HEK293T (cell line): Measurements from ENCODE around the gene POU2F2.

ENCODE experiments used
- CTCF ChIA-PET: fragments of 350-600 bp; formaldehyde crosslinking; extraction: SDS; loops from one replicate; lab custom pipeline; 2021; ENCODE audit warnings: antibody characterized with exemption, inconsistent platforms; lab: Yijun Ruan, JAX
- POLR2A ChIA-PET: fragments of 350-600 bp; formaldehyde crosslinking; extraction: SDS; loops from one replicate; lab custom pipeline; 2020; ENCODE audit warnings: antibody characterized with exemption, inconsistent platforms; lab: Yijun Ruan, JAX
- DNase-seq: peaks from one replicate; pipeline ENCODE4 v3.0.0; 2012; ENCODE audit warnings: mixed read lengths; ENCODE audit errors: extremely low spot score
- ARNT ChIP-seq: fragments of 450-650 bp; IDR thresholded peaks from 2 replicates; pipeline ENCODE4 v1.6.1; 2017; ENCODE audit warnings: mild to moderate bottlenecking
- BHLHE40 ChIP-seq: fragments of 450-650 bp; IDR thresholded peaks from 2 replicates; pipeline ENCODE4 v1.6.1; 2016; ENCODE audit warnings: mild to moderate bottlenecking, moderate library complexity, borderline replicate concordance
- CTBP1 ChIP-seq: fragments of 450-650 bp; IDR thresholded peaks from 2 replicates; pipeline ENCODE4 v1.6.1; 2016; ENCODE audit warnings: borderline replicate concordance
- ELF4 ChIP-seq: fragments of 450-650 bp; IDR thresholded peaks from 2 replicates; pipeline ENCODE4 v1.6.1; 2017; ENCODE audit warnings: antibody characterized with exemption
- FOXA1 ChIP-seq: fragments of 450-650 bp; IDR thresholded peaks from 2 replicates; pipeline ENCODE4 v1.6.1; 2016; ENCODE audit warnings: mild to moderate bottlenecking
- FOXK2 ChIP-seq: fragments of 450-650 bp; IDR thresholded peaks from 2 replicates; pipeline ENCODE4 v1.6.1; 2016; ENCODE audit warnings: mild to moderate bottlenecking
- FOXM1 ChIP-seq: fragments of 450-650 bp; IDR thresholded peaks from 2 replicates; pipeline ENCODE4 v1.6.1; 2017; ENCODE audit warnings: mild to moderate bottlenecking, borderline replicate concordance
- HDGF ChIP-seq: fragments of 450-650 bp; IDR thresholded peaks from 2 replicates; pipeline ENCODE4 v1.6.1; 2017; ENCODE audit warnings: antibody characterized with exemption, borderline replicate concordance
- L3MBTL2 ChIP-seq: fragments of 450-650 bp; conservative IDR thresholded peaks from 2 replicates; pipeline ENCODE4 v1.6.1; 2016; ENCODE audit warnings: mild to moderate bottlenecking
- LEF1 ChIP-seq: fragments of 450-650 bp; IDR thresholded peaks from 2 replicates; pipeline ENCODE4 v1.6.1; 2017; ENCODE audit warnings: mild to moderate bottlenecking, borderline replicate concordance
- NFRKB ChIP-seq: fragments of 450-650 bp; IDR thresholded peaks from 2 replicates; pipeline ENCODE4 v1.6.1; 2016; ENCODE audit warnings: mild to moderate bottlenecking, moderate library complexity
- SP1 ChIP-seq: fragments of 450-650 bp; IDR thresholded peaks from 2 replicates; pipeline ENCODE4 v1.6.1; 2017
- SUZ12 ChIP-seq: fragments of 450-650 bp; IDR thresholded peaks from 2 replicates; pipeline ENCODE4 v1.6.1; 2016; ENCODE audit warnings: mild to moderate bottlenecking
- TARDBP ChIP-seq: fragments of 450-650 bp; IDR thresholded peaks from 2 replicates; pipeline ENCODE4 v1.6.1; 2016
- ZNF384 ChIP-seq: fragments of 450-650 bp; IDR thresholded peaks from 2 replicates; pipeline ENCODE4 v1.6.1; 2016
- TF ChIP-seq, protein P1 (sequence below): fragments of 450-650 bp; IDR thresholded peaks from 2 replicates; pipeline ENCODE4 v1.6.1; 2016

Gene POU2F2

DNA sequence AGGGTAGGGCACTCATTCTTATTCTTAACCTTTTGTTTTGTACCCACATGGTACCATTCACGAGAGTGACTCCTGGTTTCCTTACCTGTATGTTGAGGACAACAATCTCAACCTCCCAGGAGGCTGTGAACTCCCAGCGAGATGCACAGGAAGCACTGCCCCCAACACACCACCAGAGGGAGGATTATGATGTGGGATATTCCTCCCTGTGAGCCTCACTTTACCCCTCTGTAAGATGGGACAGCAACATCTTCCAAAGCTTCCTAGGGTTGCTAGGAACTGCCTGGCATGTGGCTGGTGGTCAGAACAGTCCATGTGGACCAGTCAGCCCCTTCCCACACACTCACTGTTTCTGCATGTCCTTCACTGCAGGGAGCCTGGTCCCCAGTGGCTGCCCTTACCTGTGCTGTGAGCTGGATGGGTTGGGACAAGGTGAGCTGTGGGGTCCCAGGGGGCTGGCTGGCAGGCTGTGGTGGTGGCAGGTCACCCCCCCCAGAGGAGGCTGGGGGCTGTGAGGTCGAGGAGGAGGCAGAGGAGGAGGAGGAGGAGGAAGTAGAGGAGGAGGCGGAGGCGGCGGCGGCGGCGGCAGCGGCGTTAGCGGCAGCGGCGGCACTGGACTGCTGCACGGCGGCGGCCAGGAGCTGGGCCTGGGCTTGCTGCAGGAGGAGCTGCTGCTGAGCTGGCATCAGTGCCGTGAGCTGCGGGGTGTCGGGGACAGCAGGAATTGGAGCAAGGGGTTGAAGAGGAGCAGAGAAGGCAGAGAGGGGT, 15.8 kb downstream of the POU2F2 start:
- DNase-seq: no peak
- TF ChIP-seq BHLHE40 (no peak), TARDBP (no peak), NFRKB (no peak), CTBP1 (no peak), SUZ12 (no peak), HDGF (no peak), ZNF384 (no peak), ELF4 (no peak), FOXK2 (no peak), SP1 (no peak), FOXM1 (no peak), ARNT (no peak), L3MBTL2 (no peak), FOXA1 (no peak), LEF1 (no peak)
- TF ChIP-seq, protein P1, sequence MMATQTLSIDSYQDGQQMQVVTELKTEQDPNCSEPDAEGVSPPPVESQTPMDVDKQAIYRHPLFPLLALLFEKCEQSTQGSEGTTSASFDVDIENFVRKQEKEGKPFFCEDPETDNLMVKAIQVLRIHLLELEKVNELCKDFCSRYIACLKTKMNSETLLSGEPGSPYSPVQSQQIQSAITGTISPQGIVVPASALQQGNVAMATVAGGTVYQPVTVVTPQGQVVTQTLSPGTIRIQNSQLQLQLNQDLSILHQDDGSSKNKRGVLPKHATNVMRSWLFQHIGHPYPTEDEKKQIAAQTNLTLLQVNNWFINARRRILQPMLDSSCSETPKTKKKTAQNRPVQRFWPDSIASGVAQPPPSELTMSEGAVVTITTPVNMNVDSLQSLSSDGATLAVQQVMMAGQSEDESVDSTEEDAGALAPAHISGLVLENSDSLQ: no peak
- ChIA-PET POLR2A (no interaction called here), CTCF (no interaction called here)

DNA sequence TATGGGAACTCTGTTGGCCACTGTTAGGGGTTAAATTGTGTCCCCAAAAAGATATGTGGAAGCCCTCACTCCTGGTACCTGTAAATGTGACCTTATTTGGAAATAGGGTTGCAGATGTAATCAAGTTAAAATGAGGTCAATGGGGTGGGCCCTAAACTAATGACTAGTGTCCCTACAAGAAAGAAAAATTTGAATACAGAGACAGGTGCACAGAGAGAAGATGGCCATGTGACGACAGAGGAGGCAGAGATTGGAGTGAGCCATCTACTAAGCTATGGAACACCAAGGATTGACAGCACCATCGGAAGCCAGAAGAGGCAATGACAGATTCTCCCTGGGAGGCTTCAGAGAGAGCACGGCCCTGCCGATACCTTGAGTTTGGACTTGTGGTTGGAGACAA, 16.5 kb downstream of the POU2F2 start:
- CTCF ChIA-PET: no interaction called here
- TF ChIP-seq BHLHE40 (no peak), ARNT (no peak), FOXM1 (no peak), SP1 (no peak), TARDBP (no peak), SUZ12 (no peak), FOXA1 (no peak), FOXK2 (no peak), HDGF (no peak), L3MBTL2 (no peak), ZNF384 (no peak), CTBP1 (no peak), NFRKB (no peak), LEF1 (no peak), ELF4 (no peak)
- TF ChIP-seq, protein P1: no peak
- no peak for DNase-seq
- POLR2A ChIA-PET: no interaction called here

DNA sequence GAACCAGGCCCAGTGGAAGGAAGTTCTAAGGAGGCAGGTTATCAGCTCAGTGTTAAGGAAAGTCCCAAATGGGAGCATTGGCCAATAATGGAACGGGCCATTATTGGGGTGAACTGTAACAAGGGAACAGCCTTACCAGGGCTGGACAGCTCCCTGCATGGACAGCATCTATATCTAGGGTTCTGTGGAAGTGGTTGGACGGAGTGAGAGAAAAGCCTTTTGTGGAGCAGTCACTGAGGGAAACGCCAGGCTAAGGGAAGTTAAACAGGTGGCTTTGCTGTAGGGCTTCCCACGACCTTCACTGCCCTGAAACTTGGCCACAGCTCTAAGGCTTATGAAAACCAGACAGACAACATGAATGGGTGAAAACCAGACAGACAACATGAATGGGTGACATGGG, 17.0 kb downstream of the POU2F2 start:
- TF ChIP-seq ARNT: no peak
- no peak for TF ChIP-seq FOXK2
- TF ChIP-seq ELF4: no peak
- no peak for TF ChIP-seq LEF1
- TF ChIP-seq BHLHE40: no peak
- TF ChIP-seq CTBP1: no peak
- no peak for TF ChIP-seq ZNF384
- no peak for TF ChIP-seq HDGF
- TF ChIP-seq, protein P1: no peak
- TF ChIP-seq L3MBTL2: no peak
- TF ChIP-seq NFRKB: no peak
- TF ChIP-seq SP1: no peak
- ChIA-PET POLR2A (no interaction called here), CTCF (interaction anchor here (1.0 to 1.3 kb wide), 2 partner anchors 17 to 69 kb away, joined by 3 to 4 read pairs; partner anchors contain the start of gene POU2F2)
- DNase-seq: no peak

DNA sequence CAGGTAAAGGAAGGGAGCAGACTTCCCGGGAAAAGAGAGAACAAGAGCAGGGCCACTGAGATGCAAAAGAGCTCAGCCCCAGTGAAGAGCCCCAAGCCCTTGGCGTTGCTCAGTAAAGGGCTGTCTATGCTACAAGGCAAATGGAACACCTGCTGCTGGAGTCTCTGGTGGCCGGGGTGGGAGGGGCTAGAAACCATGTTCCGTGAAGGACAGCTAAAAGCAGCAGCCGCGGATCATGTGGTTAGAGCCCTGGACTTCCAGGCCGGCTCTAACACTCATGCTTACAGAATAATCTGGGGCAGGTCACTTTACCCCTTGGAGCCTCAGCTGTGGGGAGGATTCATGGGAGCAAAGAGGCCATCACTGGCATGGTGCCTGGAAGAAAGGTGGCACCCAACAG, 17.8 kb downstream of the POU2F2 start:
- no peak for DNase-seq
- CTCF ChIA-PET: interaction anchor here (0.8 to 1.4 kb wide), 7 partner anchors 9 to 326 kb away, joined by 3 to 4 read pairs (median 3); partner anchors contain the start of gene POU2F2
- POLR2A ChIA-PET: interaction anchor here (0.6 to 1.9 kb wide), 2 partner anchors 114 to 129 kb away, joined by 3 to 4 read pairs; no protein-coding TSS in a partner anchor
- TF ChIP-seq BHLHE40: no peak
- no peak for TF ChIP-seq SP1
- TF ChIP-seq FOXA1: no peak
- no peak for TF ChIP-seq LEF1
- no peak for TF ChIP-seq HDGF
- TF ChIP-seq FOXK2: no peak
- no peak for TF ChIP-seq L3MBTL2
- TF ChIP-seq FOXM1: no peak
- TF ChIP-seq CTBP1: no peak
- no peak for TF ChIP-seq TARDBP
- no peak for TF ChIP-seq ARNT
- no peak for TF ChIP-seq NFRKB
- TF ChIP-seq ELF4: no peak
- TF ChIP-seq SUZ12: no peak
- TF ChIP-seq ZNF384: no peak
- TF ChIP-seq, protein P1: no peak

DNA sequence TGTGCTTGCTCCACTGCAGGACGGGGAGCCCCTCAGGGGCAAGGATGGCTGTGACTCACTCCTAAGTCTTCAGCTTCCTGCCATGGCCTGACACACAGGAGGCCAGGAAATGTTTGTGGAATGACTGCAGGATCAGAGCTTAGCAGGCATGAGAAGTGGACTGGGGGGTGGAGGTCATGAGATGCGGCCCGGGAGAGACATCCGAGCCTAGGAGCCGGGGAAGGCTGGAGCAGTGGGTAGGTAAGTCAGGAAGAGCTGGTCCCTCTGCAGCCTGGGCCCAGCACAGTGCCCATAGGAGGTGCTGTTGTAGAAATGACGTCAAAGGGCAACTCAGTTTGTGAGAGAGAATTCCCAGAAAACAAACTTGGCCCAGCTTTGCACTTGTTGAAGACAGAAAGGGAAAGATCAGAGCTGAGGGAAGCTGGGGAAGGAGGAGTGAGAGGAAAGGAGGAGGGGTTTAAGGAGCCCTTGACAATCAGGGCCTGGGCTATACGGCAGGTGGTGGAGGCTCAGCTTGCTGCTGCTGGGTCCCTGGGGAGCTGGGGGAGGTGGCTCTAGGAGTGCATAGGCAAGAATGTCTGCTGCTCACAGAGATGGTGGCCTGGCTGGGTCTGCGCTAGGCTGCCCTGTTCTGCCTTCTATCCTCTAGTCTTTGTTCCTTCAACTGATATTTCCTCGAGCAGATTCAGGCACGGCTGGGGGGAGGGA, 18.5 kb downstream of the POU2F2 start:
- DNase-seq: no peak
- CTCF ChIA-PET: interaction anchor here (0.6 to 1.4 kb wide), 9 partner anchors 9 to 326 kb away, joined by 3 to 4 read pairs (median 3); partner anchors contain the start of gene POU2F2

More for the DNA sequence above, 18.5 kb downstream of the POU2F2 start:
- TF ChIP-seq LEF1 (no peak), ELF4 (no peak), CTBP1 (no peak), ARNT (no peak), L3MBTL2 (no peak), BHLHE40 (no peak), SP1 (no peak), NFRKB (no peak), ZNF384 (no peak), SUZ12 (no peak), FOXM1 (no peak), FOXK2 (no peak), FOXA1 (no peak), HDGF (no peak), TARDBP (no peak)
- TF ChIP-seq, protein P1: no peak
- POLR2A ChIA-PET: interaction anchor here (0.6 to 1.9 kb wide), 5 partner anchors 10 to 299 kb away, joined by 3 to 4 read pairs (median 3); no protein-coding TSS in a partner anchor
